ENCODE results near the gene PPP1CC. TPM values are rescaled to one million over a fixed set of nuclear protein-coding genes. Genes with fewer than 3 reads are reported as not detected.

Gene PPP1CC
- total RNA-seq, 2 donors from 2014 or later, result 76.4 to 105 TPM

GRCh38 chr12:110683888-110684287 is 58.8 kb downstream of the PPP1CC start:
- DNase-seq (ENCODE audit: low spot score) (no peak), ATAC-seq (ENCODE audit: insufficient number of reproducible peaks, low FRiP score, low read depth) (no peak)
- peaks cover 0 to 13% of the 10 kb centered on the region in 2 donors for H3K4me1 ChIP-seq (ENCODE audit: control insufficient read depth in 1 of 2, low read depth in 2 of 2)
- no peak overlapping the region for H3K27ac ChIP-seq
- no peaks in the 10 kb centered on the region for H3K27me3 ChIP-seq (replicated peaks; ENCODE audit: insufficient read depth)
- H3K36me3 ChIP-seq, result no peaks in the 10 kb centered on the region
- TF ChIP-seq, protein P1, sequence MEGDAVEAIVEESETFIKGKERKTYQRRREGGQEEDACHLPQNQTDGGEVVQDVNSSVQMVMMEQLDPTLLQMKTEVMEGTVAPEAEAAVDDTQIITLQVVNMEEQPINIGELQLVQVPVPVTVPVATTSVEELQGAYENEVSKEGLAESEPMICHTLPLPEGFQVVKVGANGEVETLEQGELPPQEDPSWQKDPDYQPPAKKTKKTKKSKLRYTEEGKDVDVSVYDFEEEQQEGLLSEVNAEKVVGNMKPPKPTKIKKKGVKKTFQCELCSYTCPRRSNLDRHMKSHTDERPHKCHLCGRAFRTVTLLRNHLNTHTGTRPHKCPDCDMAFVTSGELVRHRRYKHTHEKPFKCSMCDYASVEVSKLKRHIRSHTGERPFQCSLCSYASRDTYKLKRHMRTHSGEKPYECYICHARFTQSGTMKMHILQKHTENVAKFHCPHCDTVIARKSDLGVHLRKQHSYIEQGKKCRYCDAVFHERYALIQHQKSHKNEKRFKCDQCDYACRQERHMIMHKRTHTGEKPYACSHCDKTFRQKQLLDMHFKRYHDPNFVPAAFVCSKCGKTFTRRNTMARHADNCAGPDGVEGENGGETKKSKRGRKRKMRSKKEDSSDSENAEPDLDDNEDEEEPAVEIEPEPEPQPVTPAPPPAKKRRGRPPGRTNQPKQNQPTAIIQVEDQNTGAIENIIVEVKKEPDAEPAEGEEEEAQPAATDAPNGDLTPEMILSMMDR (IDR thresholded peaks at IDR 0.05), result no peak
- no peak overlapping the region for H3K4me3 ChIP-seq
- no peaks in the 10 kb centered on the region for H3K9me3 ChIP-seq

- Histone ChIP-seq H3K9me3 (peaks cover 2% of the 10 kb centered on the region), H3K27me3 (replicated peaks; ENCODE audit: insufficient read depth) (no peaks in the 10 kb centered on the region), H3K36me3 (no peaks in the 10 kb centered on the region), H3K4me3 (no peak overlapping the region), H3K27ac (no peak overlapping the region), H3K4me1 (ENCODE audit: control insufficient read depth in 1 of 2, low read depth in 2 of 2) (peaks cover 0 to 2% of the 10 kb centered on the region in 2 donors)
- DNase-seq (ENCODE audit: low spot score), result no peak
- no peak for ATAC-seq (ENCODE audit: insufficient number of reproducible peaks, low FRiP score, low read depth)
- TF ChIP-seq, protein P1 (IDR thresholded peaks at IDR 0.05), result no peak
Measured at GRCh38 chr12:110680032-110680431, 62.7 kb downstream of the PPP1CC start.

- H3K9me3 ChIP-seq, result peaks cover 6% of the 10 kb centered on the region
- TF ChIP-seq, protein P1 (IDR thresholded peaks at IDR 0.05), result no peak
- no peak overlapping the region for H3K4me3 ChIP-seq
- H3K27me3 ChIP-seq (replicated peaks; ENCODE audit: insufficient read depth), result no peaks in the 10 kb centered on the region
- no peaks in the 10 kb centered on the region for H3K36me3 ChIP-seq
- no peak for DNase-seq (ENCODE audit: low spot score)
- H3K4me1 ChIP-seq (ENCODE audit: control insufficient read depth in 1 of 2, low read depth in 2 of 2), result peaks cover 0 to 2% of the 10 kb centered on the region in 2 donors
- ATAC-seq (ENCODE audit: insufficient number of reproducible peaks, low FRiP score, low read depth), result no peak
- no peak overlapping the region for H3K27ac ChIP-seq
Measured at GRCh38 chr12:110679201-110679600, 63.5 kb downstream of the PPP1CC start.

DNA sequence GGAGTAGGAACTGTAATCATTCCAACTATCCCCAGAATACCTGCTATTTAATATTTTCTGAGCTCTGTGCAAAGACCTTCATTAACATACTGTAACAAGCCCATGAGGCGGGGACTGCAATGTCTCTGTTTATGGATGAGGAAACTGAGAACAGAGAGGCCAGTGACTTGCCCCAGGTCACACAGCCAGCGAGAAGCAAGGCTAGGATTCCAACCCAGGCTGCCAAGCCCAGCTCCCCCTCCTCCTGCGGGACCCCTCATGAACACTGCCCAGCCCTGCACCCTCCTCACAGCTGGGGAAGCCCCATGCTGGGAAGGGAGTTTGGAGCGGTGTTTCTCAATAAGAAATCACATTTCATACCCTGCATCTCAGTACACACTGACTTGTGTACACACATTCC is 64.7 kb downstream of the PPP1CC start:
- H3K4me1 ChIP-seq (ENCODE audit: control insufficient read depth in 1 of 2, low read depth in 2 of 2), result peaks cover 0 to 2% of the 10 kb centered on the region in 2 donors
- TF ChIP-seq, protein P1 (IDR thresholded peaks at IDR 0.05), result no peak
- no peak for ATAC-seq (ENCODE audit: insufficient number of reproducible peaks, low FRiP score, low read depth)
- H3K27ac ChIP-seq, result no peak overlapping the region
- H3K36me3 ChIP-seq, result no peaks in the 10 kb centered on the region
- H3K27me3 ChIP-seq (replicated peaks; ENCODE audit: insufficient read depth), result no peaks in the 10 kb centered on the region
- H3K4me3 ChIP-seq, result no peak overlapping the region
- H3K9me3 ChIP-seq, result peaks cover 6% of the 10 kb centered on the region
- DNase-seq (ENCODE audit: low spot score), result no peak

DNA sequence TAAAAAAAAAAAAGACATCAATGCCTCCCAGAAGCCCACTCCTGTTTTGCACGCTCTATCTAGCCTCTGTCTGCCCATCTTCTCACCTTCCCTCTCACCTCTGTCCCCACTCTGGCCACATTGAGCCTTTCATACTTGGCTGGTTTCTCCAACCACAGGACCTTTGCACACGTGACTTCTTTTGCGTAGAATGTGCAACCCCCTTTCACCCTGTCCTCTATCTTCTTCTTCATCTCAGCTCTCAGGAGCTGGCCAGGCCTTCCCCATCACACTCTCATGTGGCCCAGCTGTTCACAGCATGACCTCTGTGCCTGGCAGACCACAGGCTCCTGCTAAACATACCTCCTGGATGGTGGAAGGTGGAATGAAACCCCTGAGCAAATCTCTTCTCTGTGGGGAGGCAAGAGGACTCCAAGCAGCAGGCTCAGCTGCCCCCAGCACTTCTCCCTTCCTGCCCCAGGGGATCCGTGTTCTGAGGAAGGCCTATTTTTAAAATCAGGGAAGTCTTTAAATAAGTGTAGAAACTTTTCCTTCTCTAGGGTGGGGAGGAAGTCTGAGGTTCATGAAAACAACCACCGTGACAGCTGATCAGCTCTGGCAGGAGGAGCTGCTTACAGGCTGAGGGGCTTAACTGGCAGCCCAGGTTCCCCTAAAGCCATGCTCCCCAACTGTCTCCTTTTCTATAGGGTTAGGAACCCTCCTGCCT is 65.3 kb downstream of the PPP1CC start:
- no peak overlapping the region for H3K27ac ChIP-seq

More for the DNA sequence above, 65.3 kb downstream of the PPP1CC start:
- no peak for ATAC-seq (ENCODE audit: insufficient number of reproducible peaks, low FRiP score, low read depth)
- Histone ChIP-seq H3K4me1 (ENCODE audit: control insufficient read depth in 1 of 2, low read depth in 2 of 2) (peaks cover 0 to 2% of the 10 kb centered on the region in 2 donors), H3K36me3 (no peaks in the 10 kb centered on the region), H3K9me3 (peaks cover 6% of the 10 kb centered on the region), H3K27me3 (replicated peaks; ENCODE audit: insufficient read depth) (no peaks in the 10 kb centered on the region), H3K4me3 (no peak overlapping the region)
- TF ChIP-seq, protein P1 (IDR thresholded peaks at IDR 0.05), result no peak
- no peak for DNase-seq (ENCODE audit: low spot score)
